Measurements from ENCODE around the gene KIAA0232.

GRCh38 chr4:6776920-6777635, 5.4 kb upstream of the KIAA0232 start:
- TF ChIP-seq BHLHE40 (IDR thresholded peaks at IDR 0.05; ENCODE audit: borderline replicate concordance in 1 of 2, low read depth in 2 of 2, low read length in 1 of 2), result no peak
- TF ChIP-seq REST (IDR thresholded peaks at IDR 0.05; ENCODE audit: low read depth, low read length), result no peak
- no peak for TF ChIP-seq CTCF (IDR thresholded peaks at IDR 0.05 in 2 of 3, conservative IDR thresholded peaks at IDR 0.05 in 1 of 3; ENCODE audit: control insufficient read depth in 2 of 3, extremely low read depth in 1 of 3, insufficient read depth in 1 of 3, low read depth in 3 of 3, low read length in 3 of 3)

Measured in GM12878 (cell line).